GM19397 (cell line): Measurements from ENCODE around the gene SPTBN4.
"Not testable (repeated sequence)": the region's sequence is repeated elsewhere in the genome, so short reads cannot be mapped to it uniquely, and the experiment has no call there.

Source experiments
- ATAC-seq: cut with Tn5 transposase; IDR thresholded peaks from one replicate; pipeline ENCODE4 v1.9.1; 2021; ENCODE audit warnings: mild to moderate bottlenecking, moderate library complexity; ENCODE audit not compliant: unreplicated experiment

SPTBN4 gene

DNA sequence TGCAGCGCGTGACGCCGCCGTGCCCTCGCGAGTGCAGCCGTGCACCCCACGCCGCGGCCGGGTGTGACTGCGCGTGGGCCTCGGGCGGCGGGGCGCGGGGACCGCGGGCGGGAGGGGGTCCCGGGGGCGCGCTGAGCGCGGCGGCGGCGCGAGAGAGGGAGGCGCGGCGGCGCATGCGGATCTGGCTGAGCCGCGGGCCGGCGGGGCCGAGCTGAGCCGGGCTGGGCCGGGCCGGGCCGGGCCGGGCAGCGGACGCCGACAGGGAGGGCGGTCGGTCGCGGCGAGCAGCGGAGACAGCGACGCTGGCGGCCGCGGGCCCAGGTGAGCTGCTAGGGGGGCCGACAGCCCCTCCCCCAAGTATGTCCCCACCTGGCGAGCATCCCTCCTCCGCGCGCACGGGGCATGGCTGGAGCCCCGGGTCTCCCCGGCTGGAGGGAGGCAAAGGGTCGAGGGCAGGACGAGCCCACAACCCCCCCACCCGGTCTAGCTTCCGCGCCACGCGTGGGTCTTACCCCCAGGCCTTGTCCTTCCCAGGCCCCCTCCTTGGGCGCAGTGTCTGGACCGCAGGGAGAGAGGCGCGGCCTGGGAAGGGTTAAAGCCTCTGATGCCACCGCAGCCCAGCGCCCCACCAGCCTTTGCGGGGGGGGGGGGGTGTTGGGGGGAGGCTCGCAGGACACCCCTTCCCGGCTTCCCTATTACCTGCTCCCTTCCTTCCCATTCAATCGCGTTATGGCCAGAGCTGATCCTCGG is at the start of gene SPTBN4:
TSS of gene SPTBN4 (plus strand) at position 17 of the 750 bp plus-strand sequence. CDS start 5,621 bp downstream, outside the sequence.
- ATAC-seq: no peak

DNA sequence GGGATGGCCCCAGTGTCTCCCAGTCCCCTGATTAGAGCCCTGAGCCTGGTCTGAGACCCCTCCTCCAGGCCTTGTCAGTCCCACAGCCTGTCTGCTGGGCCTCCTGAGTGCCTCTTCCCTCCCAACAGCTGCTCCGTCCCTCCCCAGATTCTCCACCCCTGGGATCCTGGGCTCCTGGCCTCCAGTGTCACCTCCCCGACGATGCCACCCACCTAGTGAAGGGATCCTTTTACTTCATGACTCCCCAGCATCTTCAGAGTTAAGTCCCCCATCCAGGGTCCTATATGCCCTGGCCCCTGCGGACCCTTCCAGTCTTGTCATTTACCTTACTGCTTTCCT is 49.2 kb upstream of the SPTBN4 start:
- ATAC-seq: no peak

DNA sequence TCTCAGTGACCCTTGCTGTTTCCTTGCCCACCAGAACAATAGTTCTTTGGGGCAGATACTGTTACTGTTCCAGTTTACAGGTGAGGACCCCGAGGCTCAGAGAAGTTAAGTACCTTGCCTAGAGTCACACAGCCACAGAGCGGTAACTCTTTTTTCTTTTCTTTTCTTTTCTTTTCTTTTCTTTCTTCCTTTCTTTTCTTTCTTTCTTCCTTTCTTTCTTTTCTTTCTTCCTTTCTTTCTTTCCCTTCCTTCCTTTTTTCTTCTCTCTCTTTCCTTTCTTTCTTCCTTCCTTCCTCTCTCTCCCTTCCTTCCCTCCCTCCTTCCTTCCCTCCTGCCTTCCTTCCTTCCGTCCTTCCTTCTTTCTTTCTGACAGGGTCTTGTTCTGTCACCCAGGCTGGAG is 48.8 kb upstream of the SPTBN4 start:
- ATAC-seq: no peak

DNA sequence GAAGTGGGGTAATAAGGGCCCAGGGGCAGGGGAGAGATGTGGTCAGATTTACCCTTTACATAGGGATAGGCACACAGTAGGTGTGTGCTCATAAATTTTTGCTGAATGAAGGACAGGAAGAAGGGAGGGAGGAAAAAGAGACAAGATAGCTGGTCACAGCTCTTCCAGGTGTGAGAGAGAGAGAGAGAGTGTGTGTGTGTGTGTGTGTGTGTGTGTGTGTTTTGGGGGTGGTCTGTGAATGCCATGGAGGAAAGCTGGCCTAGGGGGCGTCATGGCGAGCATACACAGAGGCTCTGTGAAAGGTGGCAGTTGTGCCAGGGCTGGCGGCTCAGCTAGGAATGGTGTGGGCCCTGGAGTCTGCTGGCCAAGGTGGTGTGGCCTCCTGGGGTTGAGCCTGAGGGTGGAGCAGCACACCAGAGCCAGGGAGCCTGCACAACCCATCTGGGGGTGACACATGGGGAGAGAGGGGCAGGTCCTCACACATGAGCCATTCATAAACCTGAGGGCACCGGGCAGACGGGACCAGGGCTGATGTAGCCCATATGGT is 47.7 kb upstream of the SPTBN4 start:
- ATAC-seq: no peak

DNA sequence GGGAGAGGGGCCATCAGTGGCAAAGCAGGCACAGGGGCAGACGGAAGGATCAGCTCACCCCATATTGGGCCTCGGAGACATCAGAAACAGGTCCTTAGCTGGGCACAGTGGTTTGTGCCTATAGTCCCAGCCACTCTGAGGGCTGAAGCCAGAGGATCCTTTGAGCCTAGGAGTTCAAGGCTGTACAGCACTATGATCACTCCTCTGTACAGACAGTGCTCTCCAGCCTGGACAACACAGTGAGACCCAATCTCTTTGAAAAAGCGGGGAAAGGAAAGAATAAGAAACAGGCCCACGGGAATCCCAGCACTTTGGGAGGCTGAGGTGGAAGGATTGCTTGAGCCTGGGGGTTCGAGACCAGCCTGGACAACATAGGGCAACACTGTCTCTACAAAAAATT is 47.0 kb upstream of the SPTBN4 start:
- no peak for ATAC-seq

DNA sequence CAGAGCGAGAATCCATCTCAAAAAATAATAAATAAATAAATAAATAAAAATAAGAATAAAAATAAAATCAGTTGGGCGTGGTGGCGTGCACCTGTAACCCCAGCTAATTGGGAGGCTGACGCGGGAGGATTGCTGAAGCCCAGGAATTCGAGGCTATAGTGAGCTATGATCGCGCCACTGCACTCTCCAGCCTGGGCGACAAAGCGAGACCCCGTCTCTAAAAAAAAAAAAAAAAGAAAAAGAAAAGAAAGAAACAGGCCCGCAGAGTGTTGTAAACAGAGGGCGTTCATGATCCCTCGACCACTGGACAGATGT is 46.4 kb upstream of the SPTBN4 start:
- ATAC-seq: no peak

DNA sequence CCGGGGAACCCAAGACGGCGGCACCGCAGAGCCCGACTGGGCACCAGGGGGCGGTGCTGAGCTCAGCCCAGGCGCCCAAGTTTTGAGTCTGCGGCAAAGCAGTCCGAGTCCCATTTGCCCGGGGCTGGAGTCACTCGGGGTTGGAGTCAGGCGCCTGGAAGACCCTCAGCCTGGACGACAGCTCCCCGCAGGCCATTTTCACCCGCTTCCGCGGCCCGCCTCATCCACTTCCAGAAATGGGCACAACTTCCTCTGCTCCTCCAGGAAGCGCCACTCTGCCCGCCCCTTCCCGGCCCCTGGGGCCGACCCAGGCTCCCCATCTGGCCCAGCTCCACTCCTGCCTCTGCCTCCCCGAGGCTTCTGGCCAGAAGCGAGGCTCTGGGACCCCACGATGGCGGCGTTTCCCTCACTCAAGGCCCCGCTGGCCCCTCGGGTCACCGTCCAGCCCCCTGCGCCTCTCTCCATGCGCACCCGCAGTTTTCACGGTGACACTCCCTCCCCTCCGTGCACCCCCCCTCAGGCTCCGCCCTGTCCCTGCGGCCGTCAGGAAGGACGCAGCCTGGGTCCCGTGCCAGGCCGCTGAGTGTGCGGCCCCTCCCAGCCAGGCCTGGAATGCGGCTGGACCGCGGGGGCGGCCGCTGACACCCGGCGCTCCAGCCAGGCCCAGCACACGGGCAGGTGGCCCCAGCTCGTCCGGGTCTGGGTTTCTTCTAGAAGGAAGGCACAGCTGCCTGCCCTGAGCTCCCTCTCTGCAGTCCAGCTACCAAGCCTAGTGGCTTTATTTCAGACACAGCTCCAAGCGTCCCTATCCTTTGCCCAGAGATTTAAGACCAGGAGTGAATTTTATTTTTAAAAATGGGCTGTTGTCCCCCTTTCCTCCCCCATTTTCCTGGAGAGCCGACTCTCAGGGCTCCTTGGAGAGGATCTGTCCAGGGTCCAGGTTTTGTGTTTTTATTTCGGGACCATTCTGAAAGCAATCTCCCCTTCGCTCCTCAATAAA is 45.7 kb upstream of the SPTBN4 start:
- ATAC-seq: peak; percentile 41

DNA sequence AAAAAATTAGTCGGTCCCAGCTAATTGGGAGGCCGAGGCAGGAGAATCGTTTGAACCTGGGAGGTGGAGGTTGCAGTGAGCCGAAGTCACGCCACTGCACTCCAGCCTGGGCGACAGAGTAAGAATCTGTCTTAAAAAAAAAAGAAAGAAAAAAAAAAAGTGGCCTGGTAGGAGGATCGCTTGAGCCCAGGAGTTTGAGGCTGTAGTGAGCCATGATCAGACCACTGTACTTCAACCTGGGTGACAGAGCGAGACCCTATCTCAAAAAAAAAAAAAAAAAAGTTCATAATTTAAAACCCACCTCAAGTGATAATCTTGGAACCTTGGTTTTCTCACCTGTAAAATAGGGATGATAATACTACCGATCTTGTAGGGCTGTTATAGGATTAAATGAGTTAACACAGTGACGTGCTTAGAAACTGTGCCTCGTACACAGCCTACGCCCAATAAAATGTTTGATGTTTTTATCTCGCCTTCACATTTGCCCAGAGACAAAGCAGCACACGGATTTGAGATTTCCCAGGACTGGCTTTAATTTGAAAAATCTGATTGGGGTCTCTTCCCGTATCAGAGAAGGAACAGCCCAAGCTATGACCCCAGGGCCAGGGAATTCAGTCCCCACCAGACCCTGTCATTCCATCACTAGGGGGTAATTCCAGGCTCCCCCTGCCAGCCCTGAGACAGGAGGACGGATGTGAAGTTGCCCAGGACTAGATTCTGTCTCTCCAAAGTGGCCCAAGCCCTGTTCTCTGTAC is 44.6 kb upstream of the SPTBN4 start:
- ATAC-seq: no peak

DNA sequence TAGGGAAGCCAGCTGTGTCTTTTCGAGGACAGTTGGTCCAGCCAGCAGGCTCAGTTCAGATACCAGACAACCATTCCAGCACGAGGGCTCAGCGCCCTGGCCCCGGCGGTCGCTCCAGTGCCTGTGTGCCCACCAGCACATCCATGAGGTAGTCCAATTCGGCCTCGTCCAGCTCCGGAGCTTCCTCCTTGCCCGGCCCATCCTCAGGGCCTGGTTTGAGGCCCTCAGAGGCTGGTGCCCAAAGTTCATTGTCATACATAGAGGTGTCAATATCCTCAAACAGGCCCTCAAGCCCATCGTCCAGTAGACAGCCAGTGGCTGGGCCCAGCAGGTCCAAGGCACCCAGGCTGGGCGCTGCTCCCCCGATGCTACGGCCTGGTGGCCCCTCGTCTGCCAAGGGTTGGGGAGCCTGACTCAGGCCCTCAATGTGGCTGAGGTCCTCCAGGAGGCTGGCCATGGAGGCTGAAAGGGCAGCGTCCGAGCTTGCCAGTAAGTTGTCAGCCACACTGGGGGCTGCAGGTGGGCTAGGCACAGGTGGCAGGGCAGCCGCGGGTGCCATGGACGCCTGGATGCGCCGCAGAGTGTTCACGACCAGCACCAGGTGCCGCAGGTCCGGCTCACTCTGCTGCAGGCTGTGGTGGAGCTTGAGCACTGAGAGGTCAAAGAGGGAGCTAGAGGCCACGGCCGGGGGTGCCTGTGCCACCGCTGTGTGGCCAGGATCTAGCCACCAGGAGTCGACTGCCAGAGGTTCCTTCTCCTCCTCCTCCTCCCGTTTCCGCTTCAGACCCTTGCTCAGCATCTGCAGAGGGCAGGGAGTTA is 43.8 kb upstream of the SPTBN4 start:
- no peak for ATAC-seq

DNA sequence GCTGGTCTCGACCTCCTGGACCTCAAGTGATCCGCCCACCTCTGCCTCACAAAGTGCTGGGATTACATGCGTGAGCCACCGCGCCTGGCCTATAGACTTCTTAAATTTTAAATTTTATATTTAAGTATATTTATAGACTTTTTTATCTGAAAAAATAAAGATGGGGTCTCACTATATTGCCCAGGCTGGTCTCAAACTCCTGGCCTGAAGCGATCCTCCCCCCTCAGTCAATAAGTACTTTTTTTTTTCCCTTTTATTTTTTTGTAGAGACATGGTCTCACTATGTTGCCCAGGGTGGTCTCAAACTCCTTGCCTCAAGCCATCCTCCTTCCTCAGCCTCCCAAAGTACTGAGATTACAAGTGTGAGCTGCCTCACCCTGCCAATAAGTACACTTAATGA is 42.9 kb upstream of the SPTBN4 start:
- ATAC-seq: no peak

DNA sequence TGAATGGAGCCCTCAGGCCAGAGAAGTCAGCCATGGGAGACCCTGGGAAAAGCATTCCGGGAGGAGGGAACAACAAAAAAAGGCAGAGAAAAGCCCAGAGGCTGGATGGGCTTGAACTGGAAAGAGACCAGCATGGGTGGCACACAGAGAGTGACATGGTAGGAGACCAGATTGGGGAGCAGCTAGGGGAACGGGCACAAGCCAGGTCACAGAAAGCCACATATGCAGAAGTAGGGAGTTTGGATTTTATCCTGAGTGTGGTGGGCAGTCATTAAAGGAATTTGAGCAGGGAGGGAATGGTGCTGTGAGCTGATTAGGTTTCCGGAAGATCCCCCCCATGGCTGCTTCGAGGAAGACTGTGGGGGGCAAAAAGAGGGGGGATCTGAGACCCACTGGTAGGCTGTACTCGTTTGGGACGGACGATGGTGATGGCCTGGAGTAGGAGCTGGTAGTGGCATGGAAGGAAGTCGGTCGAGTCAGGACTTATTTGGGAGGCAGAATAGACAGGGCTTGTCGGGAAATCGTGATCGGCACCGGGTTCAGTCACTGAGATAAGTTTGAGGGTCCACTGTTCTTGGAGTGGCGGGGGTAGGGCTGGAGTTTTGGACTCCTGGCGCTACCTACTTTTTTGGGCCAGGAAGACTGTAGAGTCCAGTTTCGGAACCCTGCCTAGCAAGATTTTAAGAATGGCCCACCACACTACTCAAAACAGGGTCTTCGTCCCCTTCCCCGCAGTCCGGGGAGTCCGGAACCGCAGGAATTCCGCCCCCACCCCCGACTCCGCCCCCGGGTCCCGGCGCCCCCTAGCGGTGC is 42.0 kb upstream of the SPTBN4 start:
- ATAC-seq: no peak

DNA sequence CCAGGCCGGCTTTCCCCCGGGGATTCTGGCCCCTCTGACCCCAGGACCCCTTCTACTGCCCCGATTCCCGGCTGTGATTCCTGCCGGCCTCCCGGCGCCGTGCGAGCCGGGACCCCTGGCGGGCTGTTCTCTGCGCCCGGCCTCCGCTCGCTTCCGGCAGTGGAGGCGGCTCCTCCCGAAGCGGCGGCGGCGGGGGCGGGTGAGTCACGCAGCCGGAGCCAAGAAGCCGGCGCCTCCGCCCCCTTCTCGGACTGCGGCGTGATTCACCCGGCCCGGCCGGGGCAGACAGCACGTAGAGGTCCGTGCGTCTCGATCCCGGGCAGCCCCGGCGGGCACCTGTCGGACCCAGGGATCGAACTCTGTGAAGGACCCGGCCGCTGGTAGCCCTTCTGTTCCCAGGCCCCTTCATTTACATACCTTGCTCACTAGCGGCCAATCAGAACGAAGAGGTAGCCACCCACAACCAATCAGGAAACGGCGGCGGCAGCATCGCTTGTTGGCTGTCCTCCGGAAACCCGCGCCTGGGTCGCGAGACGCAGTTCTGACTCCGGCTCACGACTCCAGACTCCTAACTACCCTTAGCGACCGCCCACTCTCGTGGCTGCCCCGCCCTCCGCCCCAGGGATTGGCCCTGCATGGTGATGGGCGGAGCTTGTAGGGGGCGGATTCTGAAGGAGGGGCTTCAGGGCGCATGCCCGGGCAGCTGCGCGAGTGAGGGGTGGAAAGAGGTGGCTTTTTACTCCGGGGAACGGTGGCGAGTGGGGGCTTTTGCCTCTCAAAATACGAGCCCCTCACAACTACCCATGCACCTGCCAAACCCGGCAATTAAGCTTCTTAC is 41.1 kb upstream of the SPTBN4 start, which contains the start of gene SERTAD1:
TSS of gene SERTAD1 (minus strand) at position 543 of the 838 bp plus-strand sequence. CDS start 2,446 bp downstream, outside the sequence.
- peak; percentile 81 for ATAC-seq

DNA sequence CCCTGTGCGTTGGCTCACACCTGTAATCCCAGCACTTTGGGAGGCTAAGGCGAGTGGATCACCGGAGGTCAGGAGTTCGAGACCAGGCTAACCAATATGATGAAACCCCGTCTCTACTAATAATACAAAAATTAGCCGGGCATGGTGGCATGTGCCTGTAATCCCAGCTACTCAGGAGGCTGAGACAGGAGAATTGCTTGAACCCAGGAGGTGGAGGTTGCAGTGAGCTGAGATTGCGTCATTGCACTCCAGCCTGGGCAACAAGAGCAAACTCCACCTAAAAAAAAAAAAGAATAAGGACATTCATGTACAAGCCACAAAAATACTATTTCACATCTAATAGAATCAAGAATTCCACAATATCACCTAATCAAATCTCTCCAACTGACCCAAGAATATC is 38.6 kb upstream of the SPTBN4 start:
- ATAC-seq: not testable (repeated sequence)

DNA sequence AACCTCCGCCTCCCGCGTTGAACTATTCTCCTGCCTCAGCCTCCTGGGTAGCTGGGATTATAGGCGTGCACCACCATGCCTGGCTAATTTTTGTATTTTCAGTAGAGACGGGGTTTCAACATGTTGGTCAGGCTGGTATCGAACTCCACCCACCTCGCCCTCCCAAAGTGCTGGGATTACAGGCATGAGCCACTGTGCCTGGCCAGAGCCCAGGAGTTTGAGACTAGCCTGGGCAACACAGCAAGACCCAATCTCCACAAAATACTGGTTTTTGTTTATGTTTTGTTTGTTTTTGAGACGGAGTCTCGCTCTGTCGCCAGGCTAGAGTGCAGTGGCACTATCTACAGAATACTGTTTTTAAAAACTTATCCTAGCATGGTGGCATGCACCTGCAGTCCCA is 36.6 kb upstream of the SPTBN4 start:
- ATAC-seq: not testable (repeated sequence)

DNA sequence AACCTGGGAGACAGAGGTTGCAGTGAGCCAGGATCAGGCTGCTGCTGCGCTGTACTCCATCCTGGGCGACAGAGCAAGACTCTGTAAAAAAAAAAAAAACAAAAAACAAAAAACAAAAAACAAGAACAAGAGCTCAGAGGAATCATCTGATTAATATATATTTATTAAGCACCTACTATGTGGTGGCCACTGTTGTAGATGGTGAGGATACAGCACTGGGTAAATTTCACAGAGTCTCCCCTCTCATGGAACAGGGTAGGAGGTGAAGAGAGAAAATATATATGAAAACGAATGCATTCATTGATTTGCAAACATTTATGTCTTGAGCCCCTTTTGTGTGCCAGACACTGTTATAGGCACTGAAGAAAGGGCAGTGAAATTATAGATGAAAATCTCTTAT is 35.1 kb upstream of the SPTBN4 start:
- no peak for ATAC-seq

DNA sequence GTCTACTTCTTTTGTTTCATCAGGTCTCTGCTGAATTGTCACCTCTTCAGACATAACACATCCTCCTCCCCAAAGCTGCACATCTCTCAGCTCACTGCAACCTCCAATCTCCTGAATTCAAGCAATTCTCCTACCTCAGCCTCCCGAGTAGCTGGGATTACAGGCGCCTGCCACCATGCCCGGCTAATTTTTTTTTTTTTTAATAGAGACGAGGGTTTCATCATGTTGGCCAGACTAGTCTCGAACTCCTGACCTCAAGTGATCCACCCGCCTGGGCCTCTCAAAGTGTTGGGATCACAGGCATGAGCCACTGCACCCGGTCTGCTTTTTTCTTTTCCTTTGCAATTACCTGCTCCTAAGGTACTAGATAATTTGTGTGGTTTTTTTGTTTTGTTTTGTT is 34.0 kb upstream of the SPTBN4 start:
- ATAC-seq: not testable (repeated sequence)

DNA sequence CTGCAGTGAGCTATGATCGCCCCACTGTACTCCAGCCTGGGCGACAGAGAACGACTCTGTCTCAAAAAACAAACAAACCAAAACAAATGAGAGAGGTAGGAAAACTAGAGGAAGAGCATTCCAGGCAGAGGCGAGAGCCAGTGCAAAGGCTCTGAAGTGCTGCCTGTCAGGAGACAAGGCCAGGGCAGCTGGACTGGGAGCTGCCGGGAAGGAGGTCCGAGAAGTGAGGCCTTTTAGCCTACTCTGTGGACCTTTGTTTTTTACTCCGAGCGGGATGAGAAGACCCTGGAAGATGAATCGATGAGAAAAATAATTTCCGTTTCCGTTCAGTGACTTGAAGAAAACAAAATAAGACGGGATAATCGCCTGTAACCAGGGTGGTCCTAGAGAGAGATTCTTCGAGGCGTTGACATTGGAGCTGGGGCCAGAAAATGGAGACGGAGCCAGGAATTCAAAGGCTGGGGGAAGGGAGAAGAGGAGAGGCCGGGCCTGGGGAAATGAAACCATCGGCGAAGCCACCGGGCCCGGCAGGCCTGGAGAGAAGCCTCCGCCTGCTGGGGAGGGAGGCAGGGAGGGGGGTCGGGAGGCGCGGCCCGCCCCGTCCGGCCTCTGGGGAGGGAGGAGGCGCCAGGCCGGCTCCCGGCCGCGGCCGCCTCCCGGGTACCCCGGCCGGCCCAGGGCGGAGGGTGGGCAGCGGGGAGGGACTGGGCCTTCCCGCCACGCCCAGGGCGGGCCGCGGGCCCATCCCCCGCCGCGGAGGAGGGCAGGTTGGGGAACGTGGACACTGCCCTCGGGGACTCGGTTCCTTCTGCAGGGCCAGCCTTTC is 33.2 kb upstream of the SPTBN4 start:
- ATAC-seq: peak; percentile 74

DNA sequence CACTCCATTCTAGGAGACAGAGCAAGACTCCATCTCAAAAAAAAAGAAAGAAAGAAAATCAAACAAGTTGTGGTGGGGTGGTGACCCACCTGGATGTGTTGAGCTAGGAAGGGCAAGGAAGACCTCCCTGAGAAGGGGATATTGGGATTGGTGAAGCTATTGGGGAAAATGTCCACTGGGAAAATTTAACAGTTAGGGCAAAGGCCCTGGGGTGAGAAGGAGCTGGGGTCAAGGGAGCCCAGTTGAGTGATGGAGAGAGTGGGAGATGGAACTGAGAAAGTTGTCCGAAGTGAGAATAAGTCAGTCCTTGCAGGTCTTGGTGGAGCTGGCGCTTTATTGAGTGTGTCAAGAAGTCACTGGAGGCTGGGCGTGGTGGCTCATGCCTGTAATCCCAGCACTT is 28.5 kb upstream of the SPTBN4 start:
- ATAC-seq: no peak
